Measurements from ENCODE around the gene MFSD11. TPM values are rescaled to one million over a fixed set of nuclear protein-coding genes. Genes with fewer than 3 reads are reported as not detected.
A peak's percentile ranks its signal among the peaks of the same experiment; 100 is the strongest.

The MFSD11 gene
- total and polyA plus RNA-seq, 2 experiments from 2014 or later = 55.6 to 69.2 TPM

GRCh38 chr17:76700270-76700616 lies 37.7 kb upstream of the MFSD11 start:
- Histone ChIP-seq H3K9me3 (ENCODE audit: low read depth) (no peaks in the 10 kb centered on the region), H3K27ac (peak overlapping the region; percentile 89), H3K36me3 (no peaks in the 10 kb centered on the region), H3K4me3 (no peak overlapping the region), H3K4me1 (ENCODE audit: low read depth) (peaks cover 51% of the 10 kb centered on the region), H3K27me3 (no peaks in the 10 kb centered on the region)
- no peak for TF ChIP-seq CTCF (IDR thresholded peaks at IDR 0.05; ENCODE audit: low read depth, low read length)
- no peak for DNase-seq (ENCODE audit: low read depth in 1 of 2, low spot score in 1 of 2)

DNA sequence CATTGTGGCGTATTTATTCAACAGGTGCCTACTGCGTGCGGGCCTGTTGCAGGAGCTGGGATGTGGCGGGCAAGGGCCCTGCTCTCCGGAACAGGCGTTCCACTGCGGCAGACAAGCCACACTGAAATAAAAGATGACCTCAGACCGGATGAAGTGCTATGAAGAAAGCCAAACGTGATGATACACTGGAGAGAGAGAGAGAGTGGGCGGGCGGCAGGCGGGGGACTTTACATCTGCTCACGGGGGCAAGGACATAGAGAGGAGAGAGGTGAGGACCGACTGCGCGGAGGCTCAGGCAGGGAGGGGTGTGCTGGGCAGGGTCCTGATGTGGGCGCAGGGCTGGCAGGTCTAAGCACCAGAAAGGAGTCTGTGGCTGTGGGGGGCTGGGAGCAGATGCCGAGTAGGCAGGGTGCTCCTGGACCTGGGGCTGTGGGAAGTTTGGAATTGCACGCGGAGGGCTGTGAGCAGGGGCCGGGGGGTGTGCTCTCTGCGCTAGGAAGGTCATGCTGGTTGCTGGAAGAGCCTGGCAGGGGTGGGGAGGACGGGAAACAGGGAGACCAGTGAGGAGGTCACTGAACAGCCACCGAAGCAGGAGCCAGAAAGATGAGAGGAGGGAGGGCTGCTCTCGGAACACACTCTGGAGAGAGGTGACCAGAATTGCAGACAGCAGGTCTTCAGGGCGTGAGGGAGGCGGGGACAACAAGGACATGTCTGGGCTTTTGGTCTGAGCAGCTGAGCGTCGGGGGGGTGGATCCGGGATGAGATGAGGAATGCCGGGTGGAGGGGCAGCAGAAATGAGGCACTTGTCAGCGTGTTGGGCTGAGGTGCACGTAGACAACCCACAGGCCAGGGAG lies 37.1 kb upstream of the MFSD11 start:
- no peak for TF ChIP-seq CTCF (IDR thresholded peaks at IDR 0.05; ENCODE audit: low read depth, low read length)
- DNase-seq (ENCODE audit: low read depth in 1 of 2, low spot score in 1 of 2) = peak; percentile 71 to 80
- peak overlapping the region; percentile 89 for H3K27ac ChIP-seq
- no peak overlapping the region for H3K4me3 ChIP-seq
- peaks cover 51% of the 10 kb centered on the region for H3K4me1 ChIP-seq (ENCODE audit: low read depth)
- H3K36me3 ChIP-seq = no peaks in the 10 kb centered on the region
- H3K27me3 ChIP-seq = no peaks in the 10 kb centered on the region
- no peaks in the 10 kb centered on the region for H3K9me3 ChIP-seq (ENCODE audit: low read depth)

DNA sequence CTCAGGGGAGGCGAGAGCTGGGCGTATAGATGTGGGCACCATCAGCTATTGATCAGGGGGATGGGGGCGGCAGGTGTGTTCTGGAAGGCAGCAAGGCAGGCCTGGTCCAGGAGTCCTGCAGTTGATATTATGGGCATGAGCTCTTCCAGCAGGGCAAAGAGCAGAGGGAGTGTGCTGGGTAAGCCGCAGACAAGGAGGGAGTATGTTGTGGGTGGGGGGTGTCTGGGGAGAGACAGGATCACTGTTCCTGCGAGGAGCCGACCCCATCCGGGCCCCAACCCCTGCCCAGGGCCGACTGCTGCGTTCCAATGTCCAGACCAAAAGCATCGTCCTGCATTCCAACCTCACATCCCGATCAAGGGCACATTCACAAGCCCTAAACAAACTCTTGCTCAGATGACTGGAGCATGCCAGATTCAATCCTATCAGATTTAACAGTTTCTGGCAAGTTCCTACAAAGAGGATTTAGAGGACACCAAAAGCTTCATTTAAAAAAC lies 36.4 kb upstream of the MFSD11 start:
- no peak for TF ChIP-seq CTCF (IDR thresholded peaks at IDR 0.05; ENCODE audit: low read depth, low read length)
- Histone ChIP-seq H3K27me3 (no peaks in the 10 kb centered on the region), H3K4me1 (ENCODE audit: low read depth) (peaks cover 51% of the 10 kb centered on the region), H3K27ac (peak overlapping the region; percentile 89), H3K4me3 (no peak overlapping the region), H3K9me3 (ENCODE audit: low read depth) (no peaks in the 10 kb centered on the region), H3K36me3 (no peaks in the 10 kb centered on the region)
- DNase-seq (ENCODE audit: low read depth in 1 of 2, low spot score in 1 of 2) = no peak

DNA sequence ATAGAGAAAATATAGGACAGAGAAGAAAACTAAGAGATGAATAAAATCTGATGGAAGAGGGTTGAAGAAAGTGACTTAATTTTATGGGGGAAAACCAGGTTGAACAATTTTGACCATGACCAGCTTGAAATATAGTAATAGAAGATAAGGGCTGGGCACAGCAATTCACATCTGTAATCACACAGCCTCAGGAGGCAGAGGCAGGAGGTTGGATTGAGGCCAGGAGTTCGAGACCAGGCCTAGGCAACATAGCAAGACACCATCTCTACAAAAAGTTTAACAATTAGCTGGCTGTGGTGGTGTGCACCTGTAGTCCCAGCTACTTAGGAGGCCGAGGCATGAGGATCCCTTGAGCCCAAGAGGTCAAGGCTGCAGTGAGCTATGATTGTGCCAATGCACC lies 35.8 kb upstream of the MFSD11 start:
- H3K36me3 ChIP-seq = no peaks in the 10 kb centered on the region
- no peak for TF ChIP-seq CTCF (IDR thresholded peaks at IDR 0.05; ENCODE audit: low read depth, low read length)
- H3K27ac ChIP-seq = peak overlapping the region; percentile 89
- DNase-seq (ENCODE audit: low read depth in 1 of 2, low spot score in 1 of 2) = no peak
- H3K4me3 ChIP-seq = no peak overlapping the region
- H3K4me1 ChIP-seq (ENCODE audit: low read depth) = peaks cover 46% of the 10 kb centered on the region
- no peaks in the 10 kb centered on the region for H3K27me3 ChIP-seq
- H3K9me3 ChIP-seq (ENCODE audit: low read depth) = no peaks in the 10 kb centered on the region

- Histone ChIP-seq H3K4me3 (no peak overlapping the region), H3K4me1 (ENCODE audit: low read depth) (peaks cover 42% of the 10 kb centered on the region), H3K36me3 (no peaks in the 10 kb centered on the region), H3K9me3 (ENCODE audit: low read depth) (no peaks in the 10 kb centered on the region), H3K27ac (peak overlapping the region; percentile 43), H3K27me3 (no peaks in the 10 kb centered on the region)
- TF ChIP-seq CTCF (IDR thresholded peaks at IDR 0.05; ENCODE audit: low read depth, low read length) = no peak
- no peak for DNase-seq (ENCODE audit: low read depth in 1 of 2, low spot score in 1 of 2)
These were observed 34.8 kb upstream of the MFSD11 start for GRCh38 chr17:76702941-76703637.

Measured in cardiac muscle cell (in vitro differentiated cells and primary cell).